GM18867 (cell line): ENCODE results near the gene OLFM3.

Experiments used
- ATAC-seq: cut with Tn5 transposase; IDR thresholded peaks from one replicate; pipeline ENCODE4 v1.9.1; 2021; ENCODE audit warnings: mild to moderate bottlenecking, moderate library complexity; ENCODE audit not compliant: unreplicated experiment

OLFM3 gene

GRCh38 chr1:101852936-101853335 lies 143.8 kb downstream of the OLFM3 start:
- no peak for ATAC-seq

GRCh38 chr1:101849356-101849755 lies 147.4 kb downstream of the OLFM3 start:
- no peak for ATAC-seq

GRCh38 chr1:101847626-101848025 lies 149.1 kb downstream of the OLFM3 start:
- no peak for ATAC-seq

- ATAC-seq, result no peak
These were observed 149.9 kb downstream of the OLFM3 start for GRCh38 chr1:101846820-101847219.

GRCh38 chr1:101843160-101843559 lies 153.6 kb downstream of the OLFM3 start:
- no peak for ATAC-seq

GRCh38 chr1:101841824-101842223 lies 154.9 kb downstream of the OLFM3 start:
- no peak for ATAC-seq

GRCh38 chr1:101835988-101836387 lies 160.7 kb downstream of the OLFM3 start:
- ATAC-seq, result no peak

- ATAC-seq, result no peak
These were observed 163.4 kb downstream of the OLFM3 start for GRCh38 chr1:101833312-101833711.

GRCh38 chr1:101826416-101826815 lies 170.3 kb downstream of the OLFM3 start:
- ATAC-seq, result no peak

- no peak for ATAC-seq
These were observed 176.7 kb downstream of the OLFM3 start for GRCh38 chr1:101820071-101820470.

GRCh38 chr1:101816262-101816661 lies 180.5 kb downstream of the OLFM3 start:
- ATAC-seq, result no peak

GRCh38 chr1:101798417-101798816 lies 198.3 kb downstream of the OLFM3 start:
- ATAC-seq, result no peak

GRCh38 chr1:101797722-101798121 lies 199.0 kb downstream of the OLFM3 start:
- ATAC-seq, result no peak

- no peak for ATAC-seq
These were observed 215.4 kb downstream of the OLFM3 start for GRCh38 chr1:101781201-101781831.

GRCh38 chr1:101769520-101769919 lies 227.2 kb downstream of the OLFM3 start:
- peak; percentile 94 for ATAC-seq

GRCh38 chr1:101757985-101758384 lies 238.7 kb downstream of the OLFM3 start:
- ATAC-seq, result no peak

GRCh38 chr1:101756411-101756810 lies 240.3 kb downstream of the OLFM3 start:
- ATAC-seq, result no peak
